Measurements from ENCODE around the gene PI4KA. TPM values are rescaled to one million over a fixed set of nuclear protein-coding genes. Genes with fewer than 3 reads are reported as not detected.
"Not testable (repeated sequence)": the region's sequence is repeated elsewhere in the genome, so short reads cannot be mapped to it uniquely, and the experiment has no call there.

Gene PI4KA
- total RNA-seq, 1 donor from 2014 or later, result 78.4 TPM

DNA sequence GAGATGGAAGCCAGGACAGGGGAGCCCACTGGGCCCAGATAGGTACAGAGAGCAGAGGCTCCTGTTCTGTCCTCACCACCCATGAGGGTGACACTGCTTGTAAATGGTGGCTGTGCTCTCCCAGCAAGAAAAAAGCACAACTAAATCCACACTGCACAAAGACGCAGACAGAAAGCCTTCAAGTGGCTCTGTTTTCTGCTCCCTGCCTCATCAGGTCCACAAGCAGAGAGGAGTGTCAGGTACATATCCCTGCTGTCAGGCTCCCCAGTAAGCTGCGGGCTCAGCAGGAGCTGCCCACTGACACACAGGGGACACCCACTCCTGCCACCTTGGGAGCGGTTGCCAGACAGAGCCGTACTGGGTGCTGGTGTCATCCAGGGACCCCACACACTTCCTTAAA lies 162.6 kb downstream of the PI4KA start:
- intact Hi-C loops (cut with micrococcal nuclease), result loop anchor here (5.0 kb wide), 3 partner anchors 74 to 279 kb away; no protein-coding TSS in a partner anchor

DNA sequence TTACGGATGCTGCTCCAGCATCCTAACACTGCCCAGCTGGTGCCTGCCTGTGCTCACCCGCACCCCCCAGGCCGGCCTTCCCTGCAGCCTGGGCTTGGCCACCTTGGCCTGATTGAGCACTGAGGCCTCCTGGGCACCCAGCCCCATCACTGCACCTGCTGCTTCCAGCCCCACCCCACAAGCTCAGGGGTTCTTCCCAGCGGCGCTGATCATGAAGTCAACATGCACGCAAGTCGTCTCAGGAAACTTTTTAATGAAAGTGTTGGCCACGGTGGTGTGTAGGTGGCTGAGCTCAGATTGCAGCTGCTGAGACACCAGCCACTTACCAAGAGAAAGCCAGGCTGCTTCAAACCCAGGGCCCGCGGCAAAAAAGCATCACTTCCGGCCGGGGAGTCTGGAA lies 163.4 kb downstream of the PI4KA start:
- H3K9me3 Mint-ChIP-seq; DNase-seq; H3K4me3 Mint-ChIP-seq; H3K27me3 Mint-ChIP-seq; H3K36me3 Mint-ChIP-seq (ENCODE audit: low read depth); H3K27ac Mint-ChIP-seq; H3K4me1 Mint-ChIP-seq: not testable (repeated sequence)
- intact Hi-C loops (cut with micrococcal nuclease), result loop anchor here (5.0 kb wide), 3 partner anchors 73 to 278 kb away; no protein-coding TSS in a partner anchor

More for the DNA sequence above, 162.6 kb downstream of the PI4KA start:
- H3K27ac Mint-ChIP-seq; DNase-seq; H3K27me3 Mint-ChIP-seq; H3K36me3 Mint-ChIP-seq (ENCODE audit: low read depth); H3K4me1 Mint-ChIP-seq; H3K4me3 Mint-ChIP-seq; H3K9me3 Mint-ChIP-seq: not testable (repeated sequence)

DNA sequence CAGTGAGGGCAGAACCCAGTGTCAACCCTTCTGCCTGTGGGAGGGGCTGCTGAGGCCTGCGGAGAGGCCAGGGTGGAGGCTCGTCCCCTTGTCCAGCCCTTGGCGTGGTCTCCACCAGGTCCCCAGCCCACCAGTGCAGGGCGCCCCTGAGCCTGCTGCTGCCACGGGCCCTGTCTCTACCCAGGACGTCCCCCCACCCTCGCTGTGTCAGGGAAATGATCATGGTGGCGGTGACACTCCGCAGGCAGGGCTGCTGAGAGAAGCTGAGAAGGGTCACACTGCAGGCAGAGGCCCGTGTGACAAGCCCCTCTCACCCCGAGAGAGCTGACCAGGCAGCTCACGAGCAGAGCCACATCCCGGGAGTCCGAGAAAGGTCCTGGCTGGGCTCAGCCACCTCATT lies 164.4 kb downstream of the PI4KA start:
- H3K4me1 Mint-ChIP-seq; H3K9me3 Mint-ChIP-seq; intact Hi-C loops (cut with micrococcal nuclease); H3K36me3 Mint-ChIP-seq (ENCODE audit: low read depth); DNase-seq; H3K27ac Mint-ChIP-seq; H3K4me3 Mint-ChIP-seq; H3K27me3 Mint-ChIP-seq: not testable (repeated sequence)

DNA sequence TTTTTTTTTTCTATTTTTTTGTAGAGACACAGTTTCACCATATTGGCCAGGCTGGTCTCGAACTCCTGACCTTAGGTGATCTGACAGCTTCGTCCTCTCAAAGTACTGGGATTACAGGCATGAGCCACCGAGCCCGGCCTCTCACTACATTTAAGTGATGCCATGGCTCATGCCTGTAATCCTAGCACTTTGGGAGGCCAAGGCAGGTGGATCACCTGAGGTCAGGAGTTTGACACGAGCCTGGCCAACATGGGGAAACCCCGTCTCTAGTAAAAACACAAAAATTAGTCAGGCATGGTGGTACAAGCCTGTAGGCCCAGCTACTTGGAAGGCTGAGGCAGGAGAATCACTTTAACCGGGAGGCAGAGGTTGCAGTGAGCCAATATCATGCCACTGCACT lies 165.7 kb downstream of the PI4KA start:
- H3K9me3 Mint-ChIP-seq; H3K36me3 Mint-ChIP-seq (ENCODE audit: low read depth); intact Hi-C loops (cut with micrococcal nuclease); H3K27ac Mint-ChIP-seq; DNase-seq; H3K4me1 Mint-ChIP-seq; H3K4me3 Mint-ChIP-seq; H3K27me3 Mint-ChIP-seq: not testable (repeated sequence)

DNA sequence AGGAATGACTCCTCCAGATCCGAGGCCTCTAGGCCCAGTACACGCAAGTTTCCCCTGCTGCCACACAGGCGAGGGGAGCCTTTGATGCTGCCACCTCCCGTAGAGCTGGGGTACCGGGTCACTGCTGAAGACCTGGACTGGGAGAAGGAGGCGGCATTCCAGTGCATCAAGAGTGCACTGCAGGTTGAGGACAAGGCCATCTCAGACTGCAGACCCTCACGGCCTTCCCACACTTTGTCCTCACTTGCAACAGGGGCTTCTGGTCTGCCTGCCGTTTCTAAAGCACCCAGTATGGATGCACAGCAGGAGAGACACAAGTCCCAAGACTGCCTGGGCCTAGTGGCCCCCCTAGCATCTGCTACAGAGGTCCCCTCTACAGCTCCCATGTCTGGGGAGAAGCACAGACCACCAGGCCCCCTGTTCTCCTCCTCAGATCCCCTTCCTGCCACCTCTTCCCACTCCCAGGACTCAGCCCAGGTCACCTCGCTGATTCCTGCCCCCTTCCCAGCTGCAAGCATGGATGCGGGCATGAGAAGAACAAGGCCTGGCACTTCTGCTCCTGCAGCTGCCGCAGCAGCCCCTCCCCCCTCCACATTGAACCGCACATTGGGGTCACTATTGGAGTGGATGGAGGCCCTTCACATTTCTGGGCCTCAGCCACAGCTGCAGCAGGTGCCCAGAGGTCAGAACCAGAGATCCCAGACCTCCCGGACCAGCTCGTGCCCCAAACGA lies 167.9 kb downstream of the PI4KA start:
- H3K9me3 Mint-ChIP-seq; H3K27ac Mint-ChIP-seq; H3K36me3 Mint-ChIP-seq (ENCODE audit: low read depth); H3K4me3 Mint-ChIP-seq; H3K27me3 Mint-ChIP-seq; DNase-seq; H3K4me1 Mint-ChIP-seq; intact Hi-C loops (cut with micrococcal nuclease): not testable (repeated sequence)

DNA sequence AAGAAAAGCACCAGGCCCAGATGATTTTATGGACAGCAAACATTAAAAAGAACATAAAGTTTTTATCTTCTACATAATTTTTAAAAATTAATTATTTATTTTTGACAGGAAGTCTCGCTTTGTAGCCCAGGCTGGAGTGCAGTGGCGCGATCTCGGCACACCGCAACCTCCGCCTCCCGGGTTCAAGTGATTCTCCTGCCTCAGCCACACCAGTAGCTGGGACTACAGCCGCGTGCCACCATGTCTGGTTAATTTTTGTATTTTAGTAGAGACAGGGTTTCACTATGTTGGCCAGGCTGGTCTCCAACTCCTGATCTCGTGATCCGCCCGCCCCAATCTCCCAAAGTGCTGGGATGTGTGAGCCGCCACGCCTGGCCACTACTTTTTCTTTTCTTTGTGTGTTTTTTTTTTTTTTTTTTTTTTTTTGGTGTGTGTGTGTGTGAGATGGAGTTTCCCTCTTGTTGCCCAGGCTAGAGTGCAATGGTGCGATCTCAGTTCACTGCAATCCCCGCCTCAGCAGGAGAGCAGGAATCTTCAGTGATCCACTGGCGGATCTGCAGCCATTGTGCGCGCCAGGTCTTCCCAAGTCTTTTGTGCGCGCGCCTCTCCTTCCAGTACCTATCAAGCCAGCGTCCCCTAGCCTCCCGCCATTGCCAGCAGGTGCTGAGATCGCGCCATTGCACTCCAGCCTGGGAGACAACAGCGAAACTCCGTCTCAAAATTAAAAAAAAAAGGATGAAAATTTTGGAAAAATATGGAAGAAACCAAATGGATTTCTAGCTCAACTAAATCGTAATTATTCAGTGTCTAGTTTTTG lies 171.0 kb downstream of the PI4KA start:
- H3K4me1 Mint-ChIP-seq; DNase-seq; intact Hi-C loops (cut with micrococcal nuclease); H3K27ac Mint-ChIP-seq; H3K27me3 Mint-ChIP-seq; H3K4me3 Mint-ChIP-seq; H3K9me3 Mint-ChIP-seq; H3K36me3 Mint-ChIP-seq (ENCODE audit: low read depth): not testable (repeated sequence)

DNA sequence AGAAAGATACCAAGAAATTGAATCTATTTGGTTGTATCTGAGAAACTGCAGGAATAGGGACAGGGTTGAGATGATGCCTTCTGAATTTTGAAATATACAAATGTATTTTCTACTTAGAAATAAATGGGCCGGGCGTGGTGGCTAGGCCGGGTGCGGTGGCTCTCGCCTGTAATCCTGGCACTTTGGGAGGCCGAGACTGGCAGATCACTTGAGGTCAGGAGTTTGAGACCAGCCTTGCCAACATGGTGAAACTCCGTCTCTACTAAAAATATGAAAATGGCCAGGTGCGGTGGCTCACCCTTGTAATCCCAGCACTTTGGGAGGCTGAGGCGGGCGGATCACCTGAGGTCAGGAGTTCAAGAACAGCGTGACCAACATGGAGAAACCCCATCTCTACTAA lies 172.8 kb downstream of the PI4KA start:
- not testable (repeated sequence) for H3K36me3 Mint-ChIP-seq (ENCODE audit: low read depth); H3K27ac Mint-ChIP-seq

DNA sequence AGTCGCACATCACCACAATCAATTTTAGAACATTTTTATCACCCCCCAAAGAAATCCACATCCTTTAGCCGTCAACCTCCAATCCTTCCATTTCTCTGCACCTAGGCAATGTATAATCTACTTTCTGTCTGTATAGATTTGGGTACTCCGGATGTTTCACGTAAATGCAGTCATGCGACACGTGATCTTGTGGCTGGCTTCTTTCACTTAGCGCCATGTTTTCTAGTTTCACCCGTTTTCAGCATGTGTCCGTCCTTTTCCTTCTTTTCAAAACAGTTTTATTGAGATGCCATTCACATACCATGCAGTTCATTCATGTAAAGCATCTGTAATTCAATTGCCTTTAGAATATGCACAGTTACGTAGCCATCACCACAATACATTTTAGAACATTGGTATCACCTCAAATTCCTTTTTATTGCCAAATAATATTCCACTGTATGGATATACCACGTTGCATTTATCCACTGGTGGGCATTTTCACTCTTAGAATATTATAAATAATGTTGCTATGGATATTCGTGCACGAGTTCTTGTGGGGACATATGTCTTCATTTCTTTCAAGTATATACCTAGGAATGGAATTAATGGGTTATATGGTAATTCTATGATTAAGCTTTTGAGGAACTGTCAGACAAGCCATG lies 179.7 kb downstream of the PI4KA start:
- DNase-seq, result peak; percentile 26
- H3K4me3 Mint-ChIP-seq; H3K27ac Mint-ChIP-seq; H3K9me3 Mint-ChIP-seq; intact Hi-C loops (cut with micrococcal nuclease); H3K4me1 Mint-ChIP-seq; H3K36me3 Mint-ChIP-seq (ENCODE audit: low read depth): not testable (repeated sequence)
- H3K27me3 Mint-ChIP-seq, result peaks cover 34% of the 10 kb centered on the region

More for the DNA sequence above, 172.8 kb downstream of the PI4KA start:
- H3K27me3 Mint-ChIP-seq; intact Hi-C loops (cut with micrococcal nuclease); H3K4me1 Mint-ChIP-seq; H3K4me3 Mint-ChIP-seq; H3K9me3 Mint-ChIP-seq: not testable (repeated sequence)
- peak; percentile 8 for DNase-seq

DNA sequence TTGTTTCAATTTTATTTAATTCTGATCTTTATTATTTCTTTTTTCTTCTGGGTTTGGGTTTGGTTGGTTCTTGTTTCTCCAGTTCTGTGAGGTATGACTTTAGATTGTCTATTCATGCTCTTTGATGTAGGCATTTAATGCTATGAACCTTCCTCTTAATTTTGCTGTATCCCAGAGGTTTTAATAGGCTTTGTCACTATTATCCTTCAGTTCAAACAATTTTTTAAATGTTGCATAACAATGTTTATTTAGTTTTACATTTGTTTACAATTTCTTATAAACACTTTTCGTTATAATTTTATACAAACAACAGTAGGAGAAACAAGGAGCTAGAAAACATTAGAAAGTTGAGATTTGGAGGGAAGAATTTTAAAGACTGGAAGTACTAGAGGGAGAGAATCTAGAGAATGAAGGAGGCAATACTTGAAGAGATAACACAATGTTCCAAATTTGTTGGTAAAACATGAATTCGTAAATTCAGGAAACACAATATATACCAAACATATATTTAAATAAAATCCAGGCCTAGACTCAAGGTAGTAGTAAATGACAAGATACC lies 180.8 kb downstream of the PI4KA start:
- Mint-ChIP-seq H3K27ac (no peak overlapping the region), H3K27me3 (peaks cover 44% of the 10 kb centered on the region), H3K4me1 (no peaks in the 10 kb centered on the region), H3K4me3 (no peak overlapping the region), H3K36me3 (ENCODE audit: low read depth) (no peaks in the 10 kb centered on the region), H3K9me3 (no peaks in the 10 kb centered on the region)
- intact Hi-C loops (cut with micrococcal nuclease), result no loop called here
- DNase-seq, result no peak

DNA sequence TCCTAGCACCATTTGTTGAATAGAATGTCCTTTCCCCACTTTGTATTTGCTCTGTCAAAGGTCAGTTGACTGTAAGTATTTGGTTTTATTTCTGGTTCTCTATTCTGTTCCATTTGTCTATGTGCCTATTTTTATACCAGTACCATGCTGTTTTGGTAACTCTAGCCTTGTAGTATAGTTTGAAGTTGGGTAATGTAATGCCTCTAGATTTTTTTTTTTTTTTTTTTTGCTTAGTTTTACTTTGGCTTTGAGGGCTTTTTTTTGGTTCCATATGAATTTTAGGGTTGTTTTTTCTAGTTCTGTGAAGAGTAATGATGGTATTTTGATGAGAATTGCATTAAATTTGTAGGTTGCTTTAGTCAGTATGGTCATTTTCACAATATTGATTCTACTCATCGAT lies 183.0 kb downstream of the PI4KA start:
- H3K4me1 Mint-ChIP-seq; H3K36me3 Mint-ChIP-seq (ENCODE audit: low read depth); H3K4me3 Mint-ChIP-seq; H3K9me3 Mint-ChIP-seq; intact Hi-C loops (cut with micrococcal nuclease); H3K27ac Mint-ChIP-seq; DNase-seq: not testable (repeated sequence)
- H3K27me3 Mint-ChIP-seq, result peaks cover 53% of the 10 kb centered on the region

DNA sequence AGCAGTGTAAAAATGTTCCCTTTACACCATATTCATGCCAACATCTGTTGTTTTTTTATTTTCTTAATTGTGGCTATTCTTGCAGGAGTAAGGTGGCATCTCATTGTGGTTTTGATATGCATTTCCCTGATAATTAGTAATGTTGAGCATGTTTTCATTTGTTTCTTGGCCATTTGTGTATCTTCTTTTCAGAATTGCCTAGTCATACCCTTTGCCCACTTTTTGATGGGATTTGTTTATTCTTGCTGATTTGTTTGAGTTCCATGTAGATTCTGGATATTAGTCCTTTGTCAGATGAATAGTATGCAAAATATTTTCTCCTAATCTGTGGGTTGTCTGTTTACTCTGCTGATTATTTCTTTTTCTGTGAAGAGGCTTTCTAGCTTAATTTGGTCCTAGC lies 183.6 kb downstream of the PI4KA start:
- DNase-seq, result no peak
- intact Hi-C loops (cut with micrococcal nuclease), result no loop called here
- H3K9me3 Mint-ChIP-seq, result no peaks in the 10 kb centered on the region
- H3K36me3 Mint-ChIP-seq (ENCODE audit: low read depth), result no peaks in the 10 kb centered on the region
- no peak overlapping the region for H3K27ac Mint-ChIP-seq
- no peak overlapping the region for H3K4me3 Mint-ChIP-seq
- peaks cover 55% of the 10 kb centered on the region for H3K27me3 Mint-ChIP-seq
- H3K4me1 Mint-ChIP-seq, result no peaks in the 10 kb centered on the region

DNA sequence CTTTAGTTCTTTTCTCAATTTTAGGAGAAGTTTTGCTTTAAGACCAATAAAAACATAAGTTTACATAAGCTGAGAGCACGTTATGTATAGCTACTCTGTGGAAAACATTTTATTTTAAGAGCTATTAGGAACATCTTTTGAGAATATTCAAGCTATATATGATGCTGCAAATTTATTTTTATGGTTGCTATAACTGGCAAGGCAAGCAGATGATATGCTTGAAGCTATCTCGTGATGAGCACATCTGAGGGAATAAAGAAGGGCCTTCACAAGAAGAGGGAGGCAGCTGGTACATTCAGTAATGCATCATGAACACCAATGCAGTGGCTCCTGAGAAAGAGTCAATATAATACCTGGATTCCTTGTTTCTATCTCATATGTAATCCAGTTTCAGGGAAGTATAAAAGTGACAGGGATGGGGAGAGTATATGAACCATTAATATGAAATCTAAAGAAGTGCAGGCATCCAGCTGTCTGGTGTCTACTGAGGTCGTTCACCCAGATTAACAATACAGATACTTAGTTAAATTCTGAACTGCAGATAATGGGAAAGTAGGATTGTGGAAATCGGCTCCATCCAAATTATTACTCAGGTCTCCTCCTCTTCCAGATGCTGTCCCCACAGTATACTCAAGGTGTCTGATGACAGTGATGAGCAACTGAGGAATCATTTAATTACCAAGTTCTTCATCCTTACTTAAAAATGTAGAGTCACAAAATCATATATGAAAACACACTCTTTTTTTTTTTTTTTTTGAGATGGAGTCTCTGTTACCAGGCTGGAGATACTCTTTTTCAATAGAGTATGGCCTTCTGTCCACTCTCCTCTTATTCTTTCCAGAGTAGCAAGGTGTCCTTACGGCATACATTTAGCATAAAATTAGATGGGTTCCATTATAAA lies 185.1 kb downstream of the PI4KA start:
- DNase-seq, result peak; percentile 28
- Mint-ChIP-seq H3K27ac (no peak overlapping the region), H3K4me3 (no peak overlapping the region), H3K4me1 (no peaks in the 10 kb centered on the region), H3K36me3 (ENCODE audit: low read depth) (no peaks in the 10 kb centered on the region), H3K9me3 (no peaks in the 10 kb centered on the region), H3K27me3 (peaks cover 55% of the 10 kb centered on the region)
- intact Hi-C loops (cut with micrococcal nuclease), result no loop called here

DNA sequence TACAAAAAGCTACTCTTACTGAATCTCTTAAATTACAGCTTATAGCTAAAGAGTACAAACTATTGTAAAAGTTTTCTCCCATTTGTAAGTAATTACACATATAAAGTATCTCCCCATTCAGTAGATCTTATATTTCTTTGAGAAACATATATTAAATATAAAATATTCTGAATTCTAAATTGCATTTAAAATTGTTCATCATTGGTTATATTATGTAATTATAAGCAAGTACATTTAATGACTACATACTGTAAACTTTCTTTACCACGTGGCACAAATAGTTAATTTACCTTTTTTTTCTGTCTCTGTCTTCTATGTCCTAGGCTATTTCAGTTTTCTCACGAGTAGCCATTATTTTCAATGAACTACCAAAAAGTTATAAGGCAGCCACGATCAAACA lies 185.9 kb downstream of the PI4KA start:
- Mint-ChIP-seq H3K4me3 (no peak overlapping the region), H3K9me3 (no peaks in the 10 kb centered on the region), H3K4me1 (no peaks in the 10 kb centered on the region), H3K27ac (no peak overlapping the region), H3K27me3 (peaks cover 54% of the 10 kb centered on the region), H3K36me3 (ENCODE audit: low read depth) (no peaks in the 10 kb centered on the region)
- DNase-seq, result no peak
- intact Hi-C loops (cut with micrococcal nuclease), result no loop called here
